Hematopoietic multipotent progenitor cell (in vitro differentiated cells): ENCODE measurements around the gene GDI2. TPM values are rescaled to one million over a fixed set of nuclear protein-coding genes. Genes with fewer than 3 reads are reported as not detected.
"Not testable (repeated sequence)": the region's sequence is repeated elsewhere in the genome, so short reads cannot be mapped to it uniquely, and the experiment has no call there.

ENCODE experiments used
- DNase-seq, 3 donors: peaks; one replicate each; pipeline ENCODE4 v3.0.0-alpha.2; 2011 to 2015; ENCODE audit warnings: low read depth in 2 of 3, low spot score in 2 of 3
- total RNA-seq: library from RNA; depleted of rRNA; stranded (reverse); fragments of >200 nt; gene quantifications from one replicate; pipeline ENCODE4 v1.2.3, GENCODE V29; 2012

GDI2 gene
- total RNA-seq = 271 TPM

GRCh38 chr10:5813341-5814109 lies at the start of gene GDI2:
Gene GDI2 (minus strand): TSS chr10:5813434. CDS start chr10:5813258, 176 bp downstream.
- DNase-seq = peak; percentile 93 to 98 (median 96)

- no peak for DNase-seq
Observed at GRCh38 chr10:5862360-5862961, 49.2 kb upstream of the GDI2 start.

GRCh38 chr10:5860066-5860465 lies 46.8 kb upstream of the GDI2 start:
- no peak for DNase-seq

- no peak for DNase-seq
Observed at GRCh38 chr10:5858811-5859210, 45.6 kb upstream of the GDI2 start.

- DNase-seq = no peak
Observed at GRCh38 chr10:5856701-5857004, 43.4 kb upstream of the GDI2 start.

- DNase-seq = no peak
Observed at GRCh38 chr10:5855979-5856700, 42.9 kb upstream of the GDI2 start.

- no peak for DNase-seq
Observed at GRCh38 chr10:5854131-5854475, 40.9 kb upstream of the GDI2 start.

GRCh38 chr10:5846667-5847066 lies 33.4 kb upstream of the GDI2 start:
- not testable (repeated sequence) for DNase-seq

- DNase-seq = no peak
Observed at GRCh38 chr10:5844345-5845055, 31.3 kb upstream of the GDI2 start.

- no peak for DNase-seq
Observed at GRCh38 chr10:5843686-5844344, 30.6 kb upstream of the GDI2 start.

- DNase-seq = no peak
Observed at GRCh38 chr10:5841965-5842364, 28.7 kb upstream of the GDI2 start.

- DNase-seq = peak in 2 of 3 donors; percentile 26 to 48
Observed at GRCh38 chr10:5840314-5841307, 27.4 kb upstream of the GDI2 start.

- DNase-seq = not testable (repeated sequence)
Observed at GRCh38 chr10:5836181-5836580, 22.9 kb upstream of the GDI2 start.

GRCh38 chr10:5835446-5836095 lies 22.3 kb upstream of the GDI2 start:
- no peak for DNase-seq

- no peak for DNase-seq
Observed at GRCh38 chr10:5833814-5834213, 20.6 kb upstream of the GDI2 start.

- no peak for DNase-seq
Observed at GRCh38 chr10:5832946-5833345, 19.7 kb upstream of the GDI2 start.

- no peak for DNase-seq
Observed at GRCh38 chr10:5831446-5831782, 18.2 kb upstream of the GDI2 start.

GRCh38 chr10:5830629-5831445 lies 17.6 kb upstream of the GDI2 start:
- no peak for DNase-seq
